GM23338 (cell line): ENCODE measurements around the gene GUCY2F. TPM values are rescaled to one million over a fixed set of nuclear protein-coding genes. Genes with fewer than 3 reads are reported as not detected.

Experiments
- ATAC-seq: fragments of 200-7000 bp; cut with Tn5 transposase; 3 replicates; pipeline ENCODE4 v1.9.1; 2020
- DNase-seq: peaks from one replicate; pipeline ENCODE4 v3.0.0-alpha.2; 2015; ENCODE audit warnings: low spot score
- H2AFZ ChIP-seq: fragments of 200-600 bp; sonication (generic); 2 replicates; pipeline ENCODE4 v1.8.0; 2016; ENCODE audit warnings: antibody characterized with exemption, mild to moderate bottlenecking, moderate library complexity
- H3F3A ChIP-seq: fragments of 200-600 bp; sonication (generic); replicated peaks from 2 replicates; pipeline ENCODE4 v1.8.0; 2017; ENCODE audit warnings: antibody characterized with exemption, mixed run types, low read depth
- H3K27ac ChIP-seq: fragments of 200-600 bp; sonication (generic); 2 replicates; pipeline ENCODE4 v1.6.1; 2016; ENCODE audit warnings: low read depth
- H3K27me3 ChIP-seq: fragments of 200-600 bp; sonication (generic); 2 replicates; pipeline ENCODE4 v1.8.0; 2016; ENCODE audit warnings: mild to moderate bottlenecking, mixed run types, moderate library complexity; ENCODE audit not compliant: insufficient read depth
- H3K36me3 ChIP-seq: fragments of 200-600 bp; sonication (generic); 2 replicates; pipeline ENCODE4 v1.8.0; 2016; ENCODE audit warnings: mild to moderate bottlenecking; ENCODE audit not compliant: insufficient read depth
- H3K4me1 ChIP-seq: fragments of 200-600 bp; sonication (generic); 2 replicates; pipeline ENCODE4 v1.8.0; 2016; ENCODE audit warnings: mild to moderate bottlenecking, moderate library complexity; ENCODE audit not compliant: insufficient read depth
- H3K4me2 ChIP-seq: fragments of 200-600 bp; sonication (generic); 2 replicates; pipeline ENCODE4 v1.7.1; 2017; ENCODE audit warnings: mixed run types
- H3K4me3 ChIP-seq: fragments of 200-600 bp; sonication (generic); 2 replicates; pipeline ENCODE4 v1.6.1; 2016; ENCODE audit warnings: mixed run types
- H3K79me2 ChIP-seq: fragments of 200-600 bp; sonication (generic); replicated peaks from 2 replicates; pipeline ENCODE4 v1.8.0; 2017; ENCODE audit warnings: mild to moderate bottlenecking; ENCODE audit not compliant: insufficient read depth
- H3K9me2 ChIP-seq: fragments of 200-600 bp; sonication (generic); 2 replicates; pipeline ENCODE4 v1.8.0; 2017; ENCODE audit not compliant: insufficient read depth
- H4K20me1 ChIP-seq: fragments of 200-600 bp; sonication (generic); replicated peaks from 2 replicates; pipeline ENCODE4 v1.8.0; 2017; ENCODE audit warnings: mild to moderate bottlenecking; ENCODE audit not compliant: insufficient read depth
- H3K27ac Mint-ChIP-seq: 2 replicates; pipeline ENCODE4 v1.8.0; 2020; ENCODE audit warnings: inconsistent platforms, mild to moderate bottlenecking, moderate library complexity, mixed read lengths
- H3K27me3 Mint-ChIP-seq: 3 replicates; pipeline ENCODE4 v1.8.0; 2022; ENCODE audit warnings: low read depth, mild to moderate bottlenecking, moderate library complexity, mixed read lengths, inconsistent platforms; ENCODE audit not compliant: insufficient read depth, poor library complexity
- H3K36me3 Mint-ChIP-seq: 3 replicates; pipeline ENCODE4 v1.8.0; 2021; ENCODE audit warnings: low read depth, mild to moderate bottlenecking, inconsistent platforms, moderate library complexity, mixed read lengths
- H3K4me1 Mint-ChIP-seq: 3 replicates; pipeline ENCODE4 v1.8.0; 2020; ENCODE audit warnings: mild to moderate bottlenecking, inconsistent platforms, mixed read lengths
- H3K4me3 Mint-ChIP-seq: 3 replicates; pipeline ENCODE4 v1.8.0; 2021; ENCODE audit warnings: moderate library complexity, mild to moderate bottlenecking, inconsistent platforms, mixed read lengths
- H3K9me3 Mint-ChIP-seq: 3 replicates; pipeline ENCODE4 v1.8.0; 2020; ENCODE audit warnings: moderate library complexity, mild to moderate bottlenecking, inconsistent platforms, mixed read lengths
- CREB1 ChIP-seq: fragments of 250-450 bp; sonication (Bioruptor Pico); IDR thresholded peaks from 2 replicates; pipeline ENCODE4 v1.5.0; 2020; ENCODE audit warnings: low read depth, mild to moderate bottlenecking, moderate library complexity
- CTCF ChIP-seq, 2 experiments: fragments of 200-600 bp in 1 of 2; sonication (generic) in 1 of 2; conservative IDR thresholded peaks; 2 replicates each; pipeline versions ENCODE4 v1.5.1 to v1.6.1; 2016 to 2017; ENCODE audit warnings: antibody characterized with exemption in 2 of 2, low read depth in 2 of 2, mild to moderate bottlenecking in 2 of 2, moderate library complexity in 1 of 2
- EZH2 ChIP-seq: fragments of 200-600 bp; sonication (generic); IDR thresholded peaks from one replicate; pipeline ENCODE4 v1.8.0; 2017; ENCODE audit warnings: antibody characterized with exemption, mild to moderate bottlenecking, low read depth; ENCODE audit not compliant: unreplicated experiment
- EZH2phosphoT487 ChIP-seq: fragments of 200-600 bp; sonication (generic); IDR thresholded peaks from one replicate; pipeline ENCODE4 v1.8.1; 2018; ENCODE audit warnings: antibody characterized with exemption; ENCODE audit not compliant: unreplicated experiment
- JUNB ChIP-seq: IDR thresholded peaks from one replicate; pipeline ENCODE4 v1.6.1; 2016; ENCODE audit warnings: antibody characterized with exemption; ENCODE audit not compliant: unreplicated experiment
- NANOG ChIP-seq: IDR thresholded peaks from 2 replicates; pipeline ENCODE4 v1.6.1; 2016; ENCODE audit warnings: antibody characterized with exemption, borderline replicate concordance
- POLR2AphosphoS5 ChIP-seq: IDR thresholded peaks from 2 replicates; pipeline ENCODE4 v1.6.1; 2016; ENCODE audit warnings: antibody characterized with exemption, low read depth
- STAT1 ChIP-seq: IDR thresholded peaks from one replicate; pipeline ENCODE4 v1.6.1; 2016; ENCODE audit warnings: antibody characterized with exemption; ENCODE audit not compliant: unreplicated experiment
- ZNF114 ChIP-seq: fragments of 250-450 bp; sonication (Bioruptor Pico); IDR thresholded peaks from 2 replicates; pipeline ENCODE4 v1.5.0; 2020; ENCODE audit warnings: mild to moderate bottlenecking, moderate library complexity
- ZNF331 ChIP-seq: fragments of 250-450 bp; sonication (Bioruptor Pico); IDR thresholded peaks from 2 replicates; pipeline ENCODE4 v1.5.0; 2020; ENCODE audit warnings: low read depth, mild to moderate bottlenecking, moderate library complexity
- ZNF462 ChIP-seq: fragments of 250-450 bp; sonication (Bioruptor Pico); IDR thresholded peaks from 2 replicates; pipeline ENCODE4 v1.5.0; 2020; ENCODE audit warnings: mild to moderate bottlenecking, moderate library complexity
- polyA plus RNA-seq: library from polyadenylated mRNA; unstranded; fragments of >200 nt; fragmentation: Nextera tagmentation; extraction: Ambion mirVana; gene quantifications from 2 replicates; pipeline ENCODE4 v1.2.1, GENCODE V29; 2016
- total RNA-seq: library from RNA; depleted of rRNA; stranded (reverse); fragments of >200 nt; shearing (Covaris generic); gene quantifications from 2 replicates; pipeline ENCODE4 v1.2.3, GENCODE V29; 2014
- TF ChIP-seq, protein P1 (sequence below): IDR thresholded peaks from 2 replicates; pipeline ENCODE4 v1.6.1; 2016; ENCODE audit warnings: antibody characterized with exemption
- TF ChIP-seq, protein P2 (sequence below): IDR thresholded peaks from one replicate; pipeline ENCODE4 v1.6.1; 2018; ENCODE audit warnings: antibody characterized with exemption; ENCODE audit not compliant: unreplicated experiment

The GUCY2F gene
- total and polyA plus RNA-seq, 2 experiments from 2014 or later: 0.06 to 0.10 TPM

- TF ChIP-seq EZH2phosphoT487 (no peak), POLR2AphosphoS5 (no peak), CTCF (conservative IDR thresholded peaks at IDR 0.05; ENCODE audit: low read depth in 2 of 2) (no peak), ZNF114 (CRISPR knock-in tag) (no peak), ZNF331 (no peak), EZH2 (no peak), STAT1 (no peak), JUNB (no peak), ZNF462 (CRISPR knock-in tag) (no peak), NANOG (no peak), CREB1 (CRISPR knock-in tag) (no peak)
- TF ChIP-seq, protein P1, sequence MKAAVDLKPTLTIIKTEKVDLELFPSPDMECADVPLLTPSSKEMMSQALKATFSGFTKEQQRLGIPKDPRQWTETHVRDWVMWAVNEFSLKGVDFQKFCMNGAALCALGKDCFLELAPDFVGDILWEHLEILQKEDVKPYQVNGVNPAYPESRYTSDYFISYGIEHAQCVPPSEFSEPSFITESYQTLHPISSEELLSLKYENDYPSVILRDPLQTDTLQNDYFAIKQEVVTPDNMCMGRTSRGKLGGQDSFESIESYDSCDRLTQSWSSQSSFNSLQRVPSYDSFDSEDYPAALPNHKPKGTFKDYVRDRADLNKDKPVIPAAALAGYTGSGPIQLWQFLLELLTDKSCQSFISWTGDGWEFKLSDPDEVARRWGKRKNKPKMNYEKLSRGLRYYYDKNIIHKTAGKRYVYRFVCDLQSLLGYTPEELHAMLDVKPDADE: no peak
- TF ChIP-seq, protein P2, sequence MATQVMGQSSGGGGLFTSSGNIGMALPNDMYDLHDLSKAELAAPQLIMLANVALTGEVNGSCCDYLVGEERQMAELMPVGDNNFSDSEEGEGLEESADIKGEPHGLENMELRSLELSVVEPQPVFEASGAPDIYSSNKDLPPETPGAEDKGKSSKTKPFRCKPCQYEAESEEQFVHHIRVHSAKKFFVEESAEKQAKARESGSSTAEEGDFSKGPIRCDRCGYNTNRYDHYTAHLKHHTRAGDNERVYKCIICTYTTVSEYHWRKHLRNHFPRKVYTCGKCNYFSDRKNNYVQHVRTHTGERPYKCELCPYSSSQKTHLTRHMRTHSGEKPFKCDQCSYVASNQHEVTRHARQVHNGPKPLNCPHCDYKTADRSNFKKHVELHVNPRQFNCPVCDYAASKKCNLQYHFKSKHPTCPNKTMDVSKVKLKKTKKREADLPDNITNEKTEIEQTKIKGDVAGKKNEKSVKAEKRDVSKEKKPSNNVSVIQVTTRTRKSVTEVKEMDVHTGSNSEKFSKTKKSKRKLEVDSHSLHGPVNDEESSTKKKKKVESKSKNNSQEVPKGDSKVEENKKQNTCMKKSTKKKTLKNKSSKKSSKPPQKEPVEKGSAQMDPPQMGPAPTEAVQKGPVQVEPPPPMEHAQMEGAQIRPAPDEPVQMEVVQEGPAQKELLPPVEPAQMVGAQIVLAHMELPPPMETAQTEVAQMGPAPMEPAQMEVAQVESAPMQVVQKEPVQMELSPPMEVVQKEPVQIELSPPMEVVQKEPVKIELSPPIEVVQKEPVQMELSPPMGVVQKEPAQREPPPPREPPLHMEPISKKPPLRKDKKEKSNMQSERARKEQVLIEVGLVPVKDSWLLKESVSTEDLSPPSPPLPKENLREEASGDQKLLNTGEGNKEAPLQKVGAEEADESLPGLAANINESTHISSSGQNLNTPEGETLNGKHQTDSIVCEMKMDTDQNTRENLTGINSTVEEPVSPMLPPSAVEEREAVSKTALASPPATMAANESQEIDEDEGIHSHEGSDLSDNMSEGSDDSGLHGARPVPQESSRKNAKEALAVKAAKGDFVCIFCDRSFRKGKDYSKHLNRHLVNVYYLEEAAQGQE: no peak
- no peak overlapping the region for H3K4me3 Mint-ChIP-seq
- no peaks in the 10 kb centered on the region for H3F3A ChIP-seq
These were observed 135.4 kb downstream of the GUCY2F start for GRCh38 chrX:109346491-109346890.

More at GRCh38 chrX:109346491-109346890, 135.4 kb downstream of the GUCY2F start:
- Histone ChIP-seq H2AFZ (no peak overlapping the region), H3K36me3 (no peaks in the 10 kb centered on the region), H3K4me1 (no peaks in the 10 kb centered on the region), H3K27me3 (no peaks in the 10 kb centered on the region), H4K20me1 (no peaks in the 10 kb centered on the region), H3K9me2 (no peaks in the 10 kb centered on the region), H3K4me3 (no peak overlapping the region), H3K79me2 (no peaks in the 10 kb centered on the region), H3K27ac (no peak overlapping the region), H3K4me2 (no peak overlapping the region)
- Mint-ChIP-seq H3K27ac (no peak overlapping the region), H3K4me1 (no peaks in the 10 kb centered on the region), H3K36me3 (no peaks in the 10 kb centered on the region), H3K9me3 (no peaks in the 10 kb centered on the region), H3K27me3 (no peaks in the 10 kb centered on the region)
- ATAC-seq: no peak
- DNase-seq: no peak
